Kidney tubule cell (primary cell): ENCODE measurements around the gene KLF17.
"Not testable (repeated sequence)": the region's sequence is repeated elsewhere in the genome, so short reads cannot be mapped to it uniquely, and the experiment has no call there.

Experiments used
- DNase-seq: peaks from one replicate; pipeline ENCODE4 v3.0.0-alpha.2; 2018; ENCODE audit warnings: low spot score

KLF17 gene

DNA sequence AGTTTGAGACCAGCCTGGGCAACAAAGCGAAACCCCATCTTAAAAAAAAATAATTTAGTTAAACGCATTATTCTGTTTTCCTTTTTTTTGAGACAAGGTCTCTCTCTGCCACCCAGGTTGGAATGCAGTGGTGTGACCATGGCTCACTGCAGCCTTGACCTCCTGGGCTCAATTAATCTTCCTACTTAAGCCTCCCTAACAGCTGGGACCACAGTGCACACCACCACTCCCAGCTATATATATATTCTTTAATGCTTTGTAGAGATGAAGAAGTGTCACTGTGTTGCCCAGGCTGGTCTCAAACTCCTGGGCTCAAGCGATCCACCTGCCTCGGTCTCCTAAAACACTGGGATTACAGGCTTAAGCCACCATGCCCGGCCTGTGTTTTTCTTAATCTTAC, 7.7 kb upstream of the KLF17 start:
- DNase-seq: no peak

DNA sequence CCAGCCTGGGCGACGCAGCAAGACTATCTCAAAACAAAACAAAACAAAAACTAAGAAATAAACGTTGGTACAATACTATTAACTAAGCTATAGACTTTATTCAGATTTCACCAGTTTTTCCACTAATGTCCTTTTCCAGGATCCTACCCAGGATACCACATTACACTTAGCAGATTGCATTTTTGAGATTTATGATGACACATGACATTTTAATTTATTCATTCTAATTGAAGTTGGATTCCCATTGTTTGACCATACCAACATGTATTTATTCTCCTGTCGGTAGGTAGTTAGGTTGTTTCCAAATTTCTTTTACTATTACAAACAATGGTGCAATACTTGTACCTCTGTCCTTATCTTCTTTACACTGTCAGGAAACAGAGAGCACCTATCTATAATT, 6.8 kb upstream of the KLF17 start:
- DNase-seq: no peak

DNA sequence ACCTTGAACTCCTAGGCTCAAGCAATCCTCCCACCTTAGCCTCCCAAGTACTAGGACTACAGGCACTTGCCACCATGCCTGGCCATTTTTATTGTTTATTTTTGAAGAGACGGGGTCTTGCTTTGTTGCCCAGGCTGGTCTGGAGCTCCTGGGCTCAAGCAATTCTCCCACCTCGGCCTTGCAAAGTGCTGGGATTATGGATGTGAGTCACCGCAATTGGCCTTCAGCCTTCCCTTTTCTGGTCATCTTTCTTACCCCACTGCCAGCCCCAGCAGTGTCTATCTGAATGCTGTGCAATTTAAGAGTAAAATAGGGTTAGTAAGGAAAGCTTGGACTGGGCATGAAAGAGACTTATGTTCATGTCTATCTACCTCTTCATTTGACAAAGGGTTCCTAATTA, 6.1 kb upstream of the KLF17 start:
- no peak for DNase-seq

GRCh38 chr1:44113095-44113609, 5.5 kb upstream of the KLF17 start:
- DNase-seq: no peak

- DNase-seq: no peak
Measured at GRCh38 chr1:44114098-44114497, 4.5 kb upstream of the KLF17 start.

DNA sequence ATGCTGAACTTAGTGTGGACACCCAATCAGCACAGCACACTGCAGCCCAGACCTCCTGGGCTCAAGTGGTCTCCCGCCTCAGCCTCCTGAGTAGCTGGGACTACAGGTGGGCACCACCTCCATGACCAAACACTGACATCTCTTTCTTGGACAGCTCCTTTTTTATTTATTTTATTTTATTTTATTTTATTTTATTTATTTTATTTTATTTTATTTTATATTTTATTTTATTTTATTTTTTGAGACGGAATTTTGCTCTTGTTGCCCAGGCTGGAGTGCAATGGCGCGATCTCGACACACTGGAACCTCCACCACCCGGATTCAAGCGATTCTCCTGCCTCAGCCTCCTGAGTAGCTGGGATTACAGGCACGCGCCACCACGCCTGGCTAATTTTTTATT, 1.3 kb upstream of the KLF17 start:
- DNase-seq: not testable (repeated sequence)

GRCh38 chr1:44119525-44119924, 904 bp downstream of the KLF17 start:
- DNase-seq: no peak

- DNase-seq: no peak
Measured at GRCh38 chr1:44120398-44120949, 1.9 kb downstream of the KLF17 start.

GRCh38 chr1:44129616-44130500, 11.2 kb downstream of the KLF17 start:
- no peak for DNase-seq

- no peak for DNase-seq
Measured at GRCh38 chr1:44131411-44131810, 12.8 kb downstream of the KLF17 start.

DNA sequence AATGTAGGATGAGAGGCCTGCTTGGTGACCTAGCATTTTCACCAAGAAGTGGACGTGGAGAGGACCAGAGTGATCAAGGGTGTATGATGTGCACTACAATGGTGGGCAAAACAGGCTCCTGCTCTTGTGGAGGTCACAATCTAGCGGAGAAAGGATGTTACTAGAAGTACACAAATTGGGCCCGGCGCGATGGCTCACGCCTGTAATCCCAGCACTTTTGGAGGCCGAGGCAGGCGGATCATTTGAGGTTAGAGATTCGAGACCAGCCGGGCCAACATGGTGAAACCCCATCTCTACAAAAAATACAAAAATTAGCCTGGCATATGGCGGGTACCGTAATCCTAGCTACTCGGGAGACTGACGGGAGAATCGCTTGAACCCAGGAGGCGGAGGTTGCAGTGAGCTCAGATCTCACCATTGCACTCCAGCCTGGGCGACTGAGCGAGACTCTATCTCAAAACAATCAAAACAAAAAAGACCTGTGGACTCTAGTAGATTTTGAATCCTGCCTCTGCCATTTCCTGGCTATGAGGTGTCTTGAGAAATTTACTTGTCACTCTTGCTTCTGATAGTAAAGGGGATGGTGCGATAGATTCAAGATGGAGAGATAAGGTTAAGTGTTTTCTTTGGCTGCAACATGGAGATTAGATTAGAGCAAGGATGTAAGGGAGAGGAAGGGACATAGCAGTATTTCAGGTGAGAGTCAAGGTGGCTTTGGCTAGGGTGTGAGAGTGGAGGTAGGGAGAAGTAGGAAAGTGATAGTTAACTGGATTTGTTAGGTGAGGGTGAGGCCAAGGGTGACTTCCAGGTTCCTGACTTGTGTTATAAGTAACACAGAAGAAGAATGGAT, 15.7 kb downstream of the KLF17 start:
- no peak for DNase-seq

DNA sequence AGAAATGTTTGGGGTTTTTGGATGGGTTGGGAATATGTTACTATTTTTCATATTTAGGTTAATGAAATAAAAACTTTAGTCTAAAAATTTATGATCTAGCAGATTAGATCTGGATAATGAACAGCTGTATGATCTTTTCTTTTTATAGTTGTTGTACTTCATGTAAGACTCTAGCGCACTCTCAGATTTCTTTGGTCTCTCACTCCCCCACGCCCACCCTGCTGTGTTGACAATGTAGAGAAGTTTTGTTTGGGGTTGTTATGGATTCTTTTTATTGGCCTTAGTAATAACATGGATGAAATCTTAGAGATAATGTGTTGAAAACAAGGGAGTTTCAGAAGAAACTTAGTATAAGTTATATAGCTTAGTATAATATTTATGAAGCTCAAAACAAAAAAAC, 17.3 kb downstream of the KLF17 start:
- DNase-seq: no peak

GRCh38 chr1:44138239-44138638, 19.6 kb downstream of the KLF17 start:
- no peak for DNase-seq

- DNase-seq: not testable (repeated sequence)
Measured at GRCh38 chr1:44139565-44139964, 20.9 kb downstream of the KLF17 start.

DNA sequence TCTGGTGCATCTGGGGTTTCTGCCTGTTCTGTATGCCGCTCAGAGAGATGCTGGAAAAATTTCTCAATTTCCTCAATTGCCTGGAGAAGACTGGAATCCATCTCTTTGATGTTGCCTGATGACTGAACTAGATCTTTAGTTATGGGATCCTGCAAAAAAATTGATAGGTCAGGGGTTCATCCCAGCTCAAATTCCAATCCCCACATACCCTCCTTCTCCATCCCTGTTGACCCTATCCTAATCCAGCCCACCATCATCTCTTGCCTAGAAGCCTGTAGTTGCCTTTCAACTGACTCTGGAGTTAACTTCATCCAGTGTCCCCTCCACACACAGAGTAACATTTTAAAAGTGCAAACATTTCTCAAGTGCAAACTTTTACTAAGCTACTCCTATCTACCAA, 22.9 kb downstream of the KLF17 start, which contains the start of gene KLF18:
Gene KLF18 (minus strand): TSS at position 101 of the 400 bp plus-strand sequence. CDS start 0 bp downstream, at position 101.
- DNase-seq: no peak

DNA sequence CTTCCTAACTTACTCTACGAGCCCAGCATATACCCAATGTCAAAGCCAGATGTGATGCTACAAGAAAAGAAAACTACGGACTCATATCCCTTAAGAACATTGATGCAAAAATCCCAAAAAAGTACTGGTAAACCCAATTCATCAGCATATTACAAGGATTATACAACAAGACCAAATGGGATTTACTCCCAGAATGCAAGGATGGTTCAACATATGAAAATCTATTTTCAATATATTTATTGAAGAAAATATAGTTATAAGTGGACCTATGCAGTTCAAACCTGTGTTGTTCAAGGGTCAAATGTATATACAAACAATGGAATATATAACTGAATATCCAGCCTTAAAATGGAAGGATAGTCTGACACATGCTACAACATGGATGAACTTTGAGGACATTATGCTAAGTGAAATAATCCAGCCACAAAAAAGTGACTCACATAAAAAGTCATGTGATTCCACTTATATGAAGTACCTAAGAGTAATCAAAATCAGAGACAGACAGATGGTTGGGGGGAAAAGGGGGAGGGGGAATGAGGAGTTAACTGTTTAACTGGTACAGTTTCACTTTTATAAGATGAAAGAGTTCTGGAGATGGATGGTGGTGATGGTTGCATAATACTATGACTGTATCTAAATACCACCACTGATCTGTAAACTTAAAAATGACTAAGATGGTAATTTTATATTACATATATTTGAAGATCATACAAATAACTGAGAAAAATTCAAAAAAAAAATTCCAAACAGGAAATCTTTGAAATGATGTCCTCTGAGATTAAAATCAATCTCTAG, 26.5 kb downstream of the KLF17 start:
- DNase-seq: no peak

- no peak for DNase-seq
Measured at GRCh38 chr1:44146536-44147361, 28.1 kb downstream of the KLF17 start.

DNA sequence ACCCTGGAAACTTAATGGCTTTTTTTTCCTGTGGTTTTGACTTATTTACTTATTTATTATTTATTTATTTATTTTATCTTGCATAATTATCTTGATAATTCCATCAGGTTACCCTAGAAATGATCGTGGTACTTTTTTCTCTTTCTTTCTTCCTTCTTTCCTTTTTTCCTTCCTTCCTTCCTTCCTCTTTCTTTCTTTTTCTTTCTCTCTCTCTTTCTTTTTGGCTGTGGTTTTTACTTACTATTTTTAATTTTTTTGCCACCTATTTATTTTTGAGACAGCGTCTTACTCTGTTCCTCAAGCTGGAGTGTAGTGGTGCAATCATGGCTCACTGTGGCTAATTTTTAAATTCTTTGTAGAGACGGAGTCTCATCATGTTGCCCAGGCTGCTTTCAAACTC, 29.0 kb downstream of the KLF17 start:
- DNase-seq: no peak

DNA sequence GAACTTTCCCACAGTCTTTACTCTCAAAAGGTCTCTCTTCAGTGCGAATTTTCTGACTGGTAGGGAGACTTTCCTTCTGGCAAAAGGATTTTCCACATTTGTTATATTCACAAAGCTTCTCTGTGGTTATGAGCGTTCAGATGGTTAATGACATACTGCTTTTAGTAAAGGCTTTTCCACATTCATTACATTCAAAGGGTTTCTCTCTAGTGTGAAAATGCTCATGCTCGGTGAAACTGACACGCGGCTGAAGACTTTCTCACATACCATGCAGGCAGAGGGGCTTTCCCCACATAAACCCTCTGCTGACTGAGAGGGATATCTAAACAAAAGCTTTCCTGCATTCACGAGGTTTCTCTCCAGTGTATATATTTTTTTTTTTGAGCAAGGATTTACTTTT, 32.7 kb downstream of the KLF17 start:
- DNase-seq: no peak

DNA sequence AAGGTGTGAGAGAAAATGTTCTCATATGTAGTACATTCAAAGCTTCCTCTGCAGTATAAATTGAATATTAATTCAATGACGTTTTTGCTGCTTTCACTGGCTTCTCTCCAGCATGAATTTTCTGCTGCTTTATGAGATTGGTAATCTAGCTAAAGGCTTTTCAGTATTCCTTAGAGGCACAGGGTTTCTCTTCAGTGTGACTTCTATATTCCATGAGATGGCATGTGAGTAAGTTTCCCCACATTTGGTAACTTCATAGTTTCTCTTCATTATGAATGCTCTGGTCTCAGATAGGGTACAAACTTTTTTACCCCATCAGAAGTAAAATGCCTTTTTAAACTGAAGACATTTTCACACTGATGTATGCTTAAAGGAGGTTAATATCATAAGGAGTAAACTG, 33.2 kb downstream of the KLF17 start:
- DNase-seq: no peak

DNA sequence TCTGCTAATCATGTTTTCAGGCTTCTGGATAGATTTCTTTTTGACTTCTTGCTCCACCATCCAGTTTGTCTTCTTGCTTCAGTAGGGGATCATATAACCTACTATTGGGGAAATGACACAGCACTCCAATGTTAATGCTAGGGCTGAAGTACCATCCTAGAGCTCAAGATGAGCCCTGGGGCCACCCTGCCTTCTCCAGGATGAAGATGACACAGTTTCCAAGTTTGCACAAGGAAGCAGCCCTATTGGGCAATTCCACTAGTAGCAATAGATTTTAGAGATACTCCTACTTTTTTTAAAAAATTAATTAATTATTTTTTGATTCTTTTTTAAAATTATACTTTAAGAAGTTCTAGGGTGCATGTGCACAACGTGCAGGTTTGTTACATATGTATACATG, 34.1 kb downstream of the KLF17 start:
- no peak for DNase-seq
